ENCODE data around the gene KRTAP10-1. TPM values are rescaled to one million over a fixed set of nuclear protein-coding genes. Genes with fewer than 3 reads are reported as not detected.
"Not testable (repeated sequence)": the region's sequence is repeated elsewhere in the genome, so short reads cannot be mapped to it uniquely, and the experiment has no call there.

The KRTAP10-1 gene
- total RNA-seq, 1 experiment from 2014 or later, result not detected

- intact Hi-C loops (cut with micrococcal nuclease; ENCODE audit: unreplicated experiment), result no loop called here
- no TSS peak for BruUV-seq (replicated peaks)
- no peaks in the 10 kb centered on the region for H3K36me3 ChIP-seq (ENCODE audit: control insufficient read depth, insufficient read depth, low read length)
- no peak overlapping the region for H3K4me3 ChIP-seq (ENCODE audit: low read depth in 2 of 2, low read length in 2 of 2)
- H3K27me3 ChIP-seq (ENCODE audit: control insufficient read depth, insufficient read depth, low read length), result no peaks in the 10 kb centered on the region
- in situ Hi-C loops (cut with HindIII; ENCODE audit: low pct_unique_long_range_greater_than_20kb, low sequenced_read_pairs), result no loop called here
- POLR2A ChIA-PET, result no interaction called here
- CTCF ChIA-PET, result no interaction called here
- no peaks in the 10 kb centered on the region for H3K9me3 ChIP-seq (ENCODE audit: control insufficient read depth, insufficient read depth, low read depth, low read length)
- TF ChIP-seq TCF7L2 (IDR thresholded peaks at IDR 0.05; ENCODE audit: low read depth, low read length) (no peak), SIN3A (IDR thresholded peaks at IDR 0.05; ENCODE audit: borderline replicate concordance, insufficient read depth, low read depth, low read length) (no peak)
- DNase-seq (ENCODE audit: low read depth, low spot score) (no peak), ATAC-seq (no peak; the same call in 1 of the 2 replicates)
- no peak overlapping the region for H3K27ac ChIP-seq (ENCODE audit: low read length)
- H3K4me1 ChIP-seq (ENCODE audit: control insufficient read depth, insufficient read depth, low read length), result no peaks in the 10 kb centered on the region
These were observed 34.2 kb downstream of the KRTAP10-1 start for GRCh38 chr21:44505673-44506278.

- no peak for DNase-seq (ENCODE audit: low read depth, low spot score)
- in situ Hi-C loops (cut with HindIII; ENCODE audit: low pct_unique_long_range_greater_than_20kb, low sequenced_read_pairs) (no loop called here), intact Hi-C loops (cut with micrococcal nuclease; ENCODE audit: unreplicated experiment) (no loop called here)
These were observed 36.0 kb downstream of the KRTAP10-1 start for GRCh38 chr21:44503901-44504399.

GRCh38 chr21:44503006-44503889, 36.7 kb downstream of the KRTAP10-1 start:
- H3K27ac ChIP-seq (ENCODE audit: low read length); intact Hi-C loops (cut with micrococcal nuclease; ENCODE audit: unreplicated experiment); DNase-seq (ENCODE audit: low read depth, low spot score); H3K9me3 ChIP-seq (ENCODE audit: control insufficient read depth, insufficient read depth, low read depth, low read length); ATAC-seq; H3K4me3 ChIP-seq (ENCODE audit: low read depth in 2 of 2, low read length in 2 of 2); H3K4me1 ChIP-seq (ENCODE audit: control insufficient read depth, insufficient read depth, low read length); BruUV-seq (replicated peaks); H3K36me3 ChIP-seq (ENCODE audit: control insufficient read depth, insufficient read depth, low read length); in situ Hi-C loops (cut with HindIII; ENCODE audit: low pct_unique_long_range_greater_than_20kb, low sequenced_read_pairs); CTCF ChIA-PET; POLR2A ChIA-PET; H3K27me3 ChIP-seq (ENCODE audit: control insufficient read depth, insufficient read depth, low read length): not testable (repeated sequence)

More at GRCh38 chr21:44503901-44504399, 36.0 kb downstream of the KRTAP10-1 start:
- BruUV-seq (replicated peaks), result no TSS peak
- Histone ChIP-seq H3K4me3 (ENCODE audit: low read depth in 2 of 2, low read length in 2 of 2) (no peak overlapping the region), H3K4me1 (ENCODE audit: control insufficient read depth, insufficient read depth, low read length) (no peaks in the 10 kb centered on the region), H3K36me3 (ENCODE audit: control insufficient read depth, insufficient read depth, low read length) (no peaks in the 10 kb centered on the region), H3K9me3 (ENCODE audit: control insufficient read depth, insufficient read depth, low read depth, low read length) (no peaks in the 10 kb centered on the region), H3K27ac (ENCODE audit: low read length) (no peak overlapping the region), H3K27me3 (ENCODE audit: control insufficient read depth, insufficient read depth, low read length) (no peaks in the 10 kb centered on the region)
- TF ChIP-seq POLR2AphosphoS5 (IDR thresholded peaks at IDR 0.05; ENCODE audit: low read depth, low read length) (no peak), REST (IDR thresholded peaks at IDR 0.05; ENCODE audit: insufficient read depth in 1 of 2, low read depth in 2 of 2, low read length in 1 of 2) (no peak), SIN3A (IDR thresholded peaks at IDR 0.05; ENCODE audit: borderline replicate concordance, insufficient read depth, low read depth, low read length) (no peak), CTCF (IDR thresholded peaks at IDR 0.05) (no peak), TCF7L2 (IDR thresholded peaks at IDR 0.05; ENCODE audit: low read depth, low read length) (no peak)
- CTCF ChIA-PET, result no interaction called here
- ATAC-seq, result no peak
- POLR2A ChIA-PET, result no interaction called here
